RWPE1 (cell line): ENCODE data around the gene MCAT.

Experiments
- CTCF ChIA-PET: fragments of 350-600 bp; sonication (Branson Sonifier 250); formaldehyde crosslinking; extraction: SDS; loops from one replicate; lab custom pipeline; 2021; lab: Yijun Ruan, JAX
- POLR2A ChIA-PET: fragments of 400-600 bp; formaldehyde crosslinking; extraction: SDS; loops from one replicate; lab custom pipeline; 2020; ENCODE audit warnings: antibody characterized with exemption; ENCODE audit not compliant: low non-redundant PET; lab: Yijun Ruan, JAX
- DNase-seq: peaks from one replicate; pipeline ENCODE4 v3.0.0; 2012; ENCODE audit warnings: low spot score
- H3K27ac ChIP-seq: fragments of 450-650 bp; 2 replicates; pipeline ENCODE4 v1.5.1; 2017
- CTCF ChIP-seq: fragments of 450-650 bp; conservative IDR thresholded peaks from 2 replicates; pipeline ENCODE4 v1.5.1; 2017; ENCODE audit warnings: low read depth, mild to moderate bottlenecking

The MCAT gene

GRCh38 chr22:43168471-43169309, 25.5 kb upstream of the MCAT start:
- no peak for DNase-seq
- ChIA-PET CTCF (no interaction called here), POLR2A (no interaction called here)
- no peak for TF ChIP-seq CTCF
- H3K27ac ChIP-seq, result peak overlapping the region; percentile 56

- no peak for DNase-seq
- peak overlapping the region; percentile 56 for H3K27ac ChIP-seq
- CTCF ChIA-PET, result no interaction called here
- POLR2A ChIA-PET, result no interaction called here
- TF ChIP-seq CTCF, result no peak
Measured at GRCh38 chr22:43167001-43167589, 23.9 kb upstream of the MCAT start.

GRCh38 chr22:43166132-43166930, 23.1 kb upstream of the MCAT start:
- DNase-seq, result no peak
- CTCF ChIA-PET, result no interaction called here
- peak overlapping the region; percentile 56 for H3K27ac ChIP-seq
- POLR2A ChIA-PET, result no interaction called here
- TF ChIP-seq CTCF, result no peak

GRCh38 chr22:43164636-43165035, 21.4 kb upstream of the MCAT start:
- ChIA-PET CTCF (no interaction called here), POLR2A (no interaction called here)
- peak overlapping the region; percentile 98 for H3K27ac ChIP-seq
- TF ChIP-seq CTCF, result no peak
- DNase-seq, result no peak

- no peak for TF ChIP-seq CTCF
- CTCF ChIA-PET, result no interaction called here
- POLR2A ChIA-PET, result interaction anchor here (0.8 kb wide), 1 partner anchor 24 kb away, joined by 3 read pairs; no protein-coding TSS in a partner anchor
- H3K27ac ChIP-seq, result peak overlapping the region; percentile 98
- no peak for DNase-seq
Measured at GRCh38 chr22:43163241-43163795, 20.1 kb upstream of the MCAT start.
